ENCODE measurements around the gene CIRBP. TPM values are rescaled to one million over a fixed set of nuclear protein-coding genes. Genes with fewer than 3 reads are reported as not detected.

The CIRBP gene
- total RNA-seq, 1 donor from 2014 or later: 399 TPM

- Mint-ChIP-seq H3K4me3 (no peak overlapping the region), H3K9me3 (no peaks in the 10 kb centered on the region), H3K36me3 (ENCODE audit: low read depth) (no peaks in the 10 kb centered on the region), H3K4me1 (no peaks in the 10 kb centered on the region), H3K27me3 (peaks cover 2% of the 10 kb centered on the region), H3K27ac (no peak overlapping the region)
- CTCF ChIA-PET: no interaction called here
- no peak for TF ChIP-seq CTCF (IDR thresholded peaks at IDR 0.05)
- ATAC-seq (ENCODE audit: low read depth) (no peak), DNase-seq (no peak)
- POLR2A ChIA-PET: no interaction called here
- intact Hi-C loops (cut with micrococcal nuclease): no loop called here
Measured at GRCh38 chr19:1309977-1310852, 41.1 kb downstream of the CIRBP start.

- no peak for TF ChIP-seq CTCF (IDR thresholded peaks at IDR 0.05)
- POLR2A ChIA-PET: no interaction called here
- H3K4me3 Mint-ChIP-seq: no peak overlapping the region
- no peaks in the 10 kb centered on the region for H3K4me1 Mint-ChIP-seq
- no peak overlapping the region for H3K27ac Mint-ChIP-seq
- no peak for DNase-seq
- CTCF ChIA-PET: no interaction called here
- H3K36me3 Mint-ChIP-seq (ENCODE audit: low read depth): no peaks in the 10 kb centered on the region
- ATAC-seq (ENCODE audit: low read depth): no peak
- intact Hi-C loops (cut with micrococcal nuclease): no loop called here
- H3K27me3 Mint-ChIP-seq: peaks cover 2% of the 10 kb centered on the region
- H3K9me3 Mint-ChIP-seq: no peaks in the 10 kb centered on the region
Measured at GRCh38 chr19:1310853-1311180, 41.7 kb downstream of the CIRBP start.

GRCh38 chr19:1311543-1312091 is 42.5 kb downstream of the CIRBP start:
- H3K4me1 Mint-ChIP-seq: no peaks in the 10 kb centered on the region
- H3K36me3 Mint-ChIP-seq (ENCODE audit: low read depth): no peaks in the 10 kb centered on the region
- intact Hi-C loops (cut with micrococcal nuclease): no loop called here
- no peaks in the 10 kb centered on the region for H3K9me3 Mint-ChIP-seq
- H3K27ac Mint-ChIP-seq: no peak overlapping the region
- TF ChIP-seq CTCF (IDR thresholded peaks at IDR 0.05): no peak
- CTCF ChIA-PET: no interaction called here
- H3K4me3 Mint-ChIP-seq: no peak overlapping the region
- ATAC-seq (ENCODE audit: low read depth) (no peak), DNase-seq (no peak)
- POLR2A ChIA-PET: interaction anchor here (0.5 kb wide), 1 partner anchor 94 kb away, joined by 4 read pairs; no protein-coding TSS in a partner anchor
- H3K27me3 Mint-ChIP-seq: peaks cover 2% of the 10 kb centered on the region

- ATAC-seq (ENCODE audit: low read depth): no peak
- Mint-ChIP-seq H3K36me3 (ENCODE audit: low read depth) (no peaks in the 10 kb centered on the region), H3K9me3 (no peaks in the 10 kb centered on the region), H3K27me3 (peaks cover 13% of the 10 kb centered on the region), H3K4me3 (no peak overlapping the region), H3K27ac (no peak overlapping the region), H3K4me1 (no peaks in the 10 kb centered on the region)
- TF ChIP-seq CTCF (IDR thresholded peaks at IDR 0.05): no peak
- ChIA-PET CTCF (no interaction called here), POLR2A (no interaction called here)
- DNase-seq: no peak
- intact Hi-C loops (cut with micrococcal nuclease): no loop called here
Measured at GRCh38 chr19:1312767-1313694, 43.9 kb downstream of the CIRBP start.

All from activated B cell treated with CpG ODN at 0.5 μM for 24 hours (primary cell).